ENCODE measurements around the gene SLAMF9.
A peak's percentile ranks its signal among the peaks of the same experiment; 100 is the strongest.

DNA sequence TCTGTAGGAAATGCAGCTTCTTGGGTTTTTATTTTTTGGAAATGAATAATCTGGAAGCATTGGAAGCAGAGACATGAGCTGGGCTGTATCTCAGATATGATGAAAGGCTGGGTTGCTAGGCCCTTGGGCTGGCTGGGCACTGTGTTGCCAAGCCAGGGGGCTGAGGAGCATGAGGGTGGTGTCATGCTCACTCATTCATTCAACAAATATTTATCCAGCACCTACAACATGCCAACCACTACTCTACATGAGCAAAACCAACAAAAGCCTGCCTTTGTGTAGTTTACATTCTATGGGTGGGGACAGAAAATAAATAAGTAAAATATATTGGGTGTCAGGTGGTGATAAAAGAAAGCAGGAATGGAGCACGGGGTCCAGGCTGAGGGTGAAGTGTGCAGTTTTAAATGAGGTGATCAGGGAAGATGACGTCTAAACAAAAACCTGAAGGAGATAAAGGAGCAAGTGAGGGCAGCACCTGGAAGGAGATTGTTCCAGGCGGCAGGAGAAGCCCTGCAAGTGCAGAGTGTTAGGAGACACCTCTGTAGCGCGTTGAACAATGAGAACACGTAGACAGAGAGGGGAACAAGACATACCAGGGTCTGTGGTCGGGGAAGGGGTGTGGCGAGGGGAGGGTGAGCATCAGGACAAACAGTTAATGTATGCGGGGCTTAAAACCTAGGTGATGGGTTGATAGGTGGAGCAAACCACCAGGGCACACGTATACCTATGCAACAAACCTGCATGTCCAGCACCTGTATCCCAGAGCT lies 39.6 kb downstream of the SLAMF9 start:
- TF ChIP-seq, protein P1, sequence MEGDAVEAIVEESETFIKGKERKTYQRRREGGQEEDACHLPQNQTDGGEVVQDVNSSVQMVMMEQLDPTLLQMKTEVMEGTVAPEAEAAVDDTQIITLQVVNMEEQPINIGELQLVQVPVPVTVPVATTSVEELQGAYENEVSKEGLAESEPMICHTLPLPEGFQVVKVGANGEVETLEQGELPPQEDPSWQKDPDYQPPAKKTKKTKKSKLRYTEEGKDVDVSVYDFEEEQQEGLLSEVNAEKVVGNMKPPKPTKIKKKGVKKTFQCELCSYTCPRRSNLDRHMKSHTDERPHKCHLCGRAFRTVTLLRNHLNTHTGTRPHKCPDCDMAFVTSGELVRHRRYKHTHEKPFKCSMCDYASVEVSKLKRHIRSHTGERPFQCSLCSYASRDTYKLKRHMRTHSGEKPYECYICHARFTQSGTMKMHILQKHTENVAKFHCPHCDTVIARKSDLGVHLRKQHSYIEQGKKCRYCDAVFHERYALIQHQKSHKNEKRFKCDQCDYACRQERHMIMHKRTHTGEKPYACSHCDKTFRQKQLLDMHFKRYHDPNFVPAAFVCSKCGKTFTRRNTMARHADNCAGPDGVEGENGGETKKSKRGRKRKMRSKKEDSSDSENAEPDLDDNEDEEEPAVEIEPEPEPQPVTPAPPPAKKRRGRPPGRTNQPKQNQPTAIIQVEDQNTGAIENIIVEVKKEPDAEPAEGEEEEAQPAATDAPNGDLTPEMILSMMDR (IDR thresholded peaks at IDR 0.05) = no peak
- peak; percentile 5 for TF ChIP-seq POLR2AphosphoS5 (IDR thresholded peaks at IDR 0.05)
- no peak for TF ChIP-seq POLR2A (IDR thresholded peaks at IDR 0.05)
